ENCODE measurements around the gene IL16.
A peak's percentile ranks its signal among the peaks of the same experiment; 100 is the strongest.

The IL16 gene

GRCh38 chr15:81331600-81331999 is 134.9 kb downstream of the IL16 start:
- in situ Hi-C loops (cut with MboI; ENCODE audit: low sequenced_read_pairs, unreplicated experiment), result loop anchor here (10.0 kb wide), 1 partner anchor 47 kb away; no protein-coding TSS in a partner anchor
- no peak for DNase-seq (ENCODE audit: low spot score)
- TF ChIP-seq CTCF (IDR thresholded peaks at IDR 0.05; ENCODE audit: borderline replicate concordance, control extremely low read depth, extremely low read depth, insufficient read depth, missing control alignments), result no peak

- in situ Hi-C loops (cut with MboI; ENCODE audit: low sequenced_read_pairs, unreplicated experiment), result loop anchor here (10.0 kb wide), 1 partner anchor 48 kb away; no protein-coding TSS in a partner anchor
- no peak for DNase-seq (ENCODE audit: low spot score)
- TF ChIP-seq CTCF (IDR thresholded peaks at IDR 0.05; ENCODE audit: borderline replicate concordance, control extremely low read depth, extremely low read depth, insufficient read depth, missing control alignments), result no peak
These were observed 135.6 kb downstream of the IL16 start for GRCh38 chr15:81332326-81332725.

GRCh38 chr15:81333363-81333762 is 136.7 kb downstream of the IL16 start:
- no peak for DNase-seq (ENCODE audit: low spot score)
- in situ Hi-C loops (cut with MboI; ENCODE audit: low sequenced_read_pairs, unreplicated experiment), result loop anchor here (10.0 kb wide), 1 partner anchor 49 kb away; no protein-coding TSS in a partner anchor
- TF ChIP-seq CTCF (IDR thresholded peaks at IDR 0.05; ENCODE audit: borderline replicate concordance, control extremely low read depth, extremely low read depth, insufficient read depth, missing control alignments), result no peak

GRCh38 chr15:81334768-81335435 is 138.2 kb downstream of the IL16 start:
- in situ Hi-C loops (cut with MboI; ENCODE audit: low sequenced_read_pairs, unreplicated experiment), result loop anchor here (10.0 kb wide), 1 partner anchor 50 kb away; no protein-coding TSS in a partner anchor
- no peak for DNase-seq (ENCODE audit: low spot score)
- TF ChIP-seq CTCF (IDR thresholded peaks at IDR 0.05; ENCODE audit: borderline replicate concordance, control extremely low read depth, extremely low read depth, insufficient read depth, missing control alignments), result no peak

- in situ Hi-C loops (cut with MboI; ENCODE audit: low sequenced_read_pairs, unreplicated experiment), result loop anchor here (10.0 kb wide), 1 partner anchor 51 kb away; no protein-coding TSS in a partner anchor
- no peak for TF ChIP-seq CTCF (IDR thresholded peaks at IDR 0.05; ENCODE audit: borderline replicate concordance, control extremely low read depth, extremely low read depth, insufficient read depth, missing control alignments)
- no peak for DNase-seq (ENCODE audit: low spot score)
These were observed 139.0 kb downstream of the IL16 start for GRCh38 chr15:81335631-81336030.

GRCh38 chr15:81336568-81336967 is 139.9 kb downstream of the IL16 start:
- peak; percentile 36 for DNase-seq (ENCODE audit: low spot score)
- peak; percentile 48 for TF ChIP-seq CTCF (IDR thresholded peaks at IDR 0.05; ENCODE audit: borderline replicate concordance, control extremely low read depth, extremely low read depth, insufficient read depth, missing control alignments)
- in situ Hi-C loops (cut with MboI; ENCODE audit: low sequenced_read_pairs, unreplicated experiment), result loop anchor here (10.0 kb wide), 1 partner anchor 52 kb away; no protein-coding TSS in a partner anchor
